Psoas muscle (tissue), 8 donors: ENCODE results near the gene NET1. TPM values are rescaled to one million over a fixed set of nuclear protein-coding genes. Genes with fewer than 3 reads are reported as not detected.

Experiments
- ATAC-seq, 4 donors: fragments of 200-7000 bp; cut with Tn5 transposase; one replicate each; pipeline ENCODE4 v1.9.1; 2020; ENCODE audit warnings: moderate library complexity in 3 of 4, mild to moderate bottlenecking in 2 of 4
- DNase-seq, 2 donors: peaks; one replicate each; pipeline ENCODE4 v3.0.0-alpha.2; 2020
- H3K27ac ChIP-seq: fragments of 200-600 bp; one replicate; pipeline ENCODE4 v1.8.0; 2022
- H3K27me3 ChIP-seq, 3 donors: fragments of 200-600 bp in 1 of 3; one replicate each; pipeline versions ENCODE4 v1.6.1 to v1.8.0; 2013 to 2022; ENCODE audit warnings: low read length in 2 of 3, mild to moderate bottlenecking in 2 of 3, moderate library complexity in 1 of 3; ENCODE audit not compliant: insufficient read depth in 3 of 3
- H3K36me3 ChIP-seq, 2 donors: fragments of 200-600 bp in 1 of 2; one replicate each; pipeline versions ENCODE4 v1.6.1 to v1.8.0; 2013 to 2022; ENCODE audit warnings: low read depth in 1 of 2, mild to moderate bottlenecking in 1 of 2, moderate library complexity in 1 of 2; ENCODE audit not compliant: insufficient read depth in 1 of 2
- H3K4me1 ChIP-seq: fragments of 200-600 bp; one replicate; pipeline ENCODE4 v1.8.0; 2022
- H3K4me3 ChIP-seq: fragments of 200-600 bp; one replicate; pipeline ENCODE4 v1.8.0; 2022; ENCODE audit warnings: mild to moderate bottlenecking
- H3K9me3 ChIP-seq: fragments of 200-600 bp; one replicate; pipeline ENCODE4 v1.8.0; 2022
- CTCF ChIP-seq: fragments of 200-600 bp; IDR thresholded peaks from one replicate; pipeline ENCODE4 v1.8.0; 2022; ENCODE audit warnings: antibody characterized with exemption
- WGBS, 3 donors: extraction: QIAGEN DNeasy Blood & Tissue Kit; methylation state at CpG; one replicate each; pipeline versions ENCODE4 v1.1.6 to v1.1.7; 2013; 5-methylcytosine and 5-hydroxymethylcytosine counted together
- intact Hi-C, 2 donors: fragments of 100-400 bp; cut with DNase I; formaldehyde crosslinking; loops; one replicate each; pipeline versions ENCODE4 v1.11.0 to v1.14.2; 2022
- polyA plus RNA-seq, 3 donors: library from polyadenylated mRNA; stranded (reverse); fragments of 200-250 nt; gene quantifications; one replicate each; pipeline ENCODE4 v1.2.3, GENCODE V29; 2013
- total RNA-seq, 4 donors: library from RNA; stranded (reverse); fragmentation: NEBNext Ultra II Directional in 2 of 4; extraction: Animal tissue kit (Norgen Biotek cat#: 25700) in 2 of 4; gene quantifications; one replicate each; pipeline versions ENCODE4 v1.2.1 to v1.2.4, GENCODE V29; 2021 to 2023
- donor health status: healthy with polysubstance abuse.
- donor health status: DM: no; HTN: no; CAD: no; lungs with moderate emphysema.
- donor health status: Bipolar disorder and iron deficiency.
- donor health status: healthy.
- donor health status: DM: yes; HTN: yes; CAD: no.
- donor health status: DM: no; HTN: no; CAD: no.
- donor health status: DM: no; HTN: no; CAD: no.
- donor health status: DM: yes; HTN: yes; CAD: no.

Gene NET1
- total and polyA plus RNA-seq, 7 donors = 14.3 to 44.0 (median 35.6) TPM

GRCh38 chr10:5413012-5413938 is 918 bp downstream of the NET1 start:
- 9 to 18% (median 13%) methylated on average over 18 to 20 of the region's 20 CpGs for WGBS, 3 donors
- TF ChIP-seq CTCF = no peak

GRCh38 chr10:5416981-5417380 is 4.6 kb downstream of the NET1 start:
- H3K27me3 ChIP-seq = no peaks in the 10 kb centered on the region
- no peaks in the 10 kb centered on the region for H3K36me3 ChIP-seq
- intact Hi-C loops = no loop called here
- H3K4me1 ChIP-seq = peaks cover 26% of the 10 kb centered on the region
- 38 to 53% (median 43%) methylated on average over 11 of the region's 11 CpGs for WGBS, 3 donors
- DNase-seq (peak; percentile 73 to 92), ATAC-seq (peak; percentile 80 to 83 (median 82))
- H3K27ac ChIP-seq = peak overlapping the region; percentile 80
- TF ChIP-seq CTCF = no peak
- peaks cover 8% of the 10 kb centered on the region for H3K9me3 ChIP-seq
- H3K4me3 ChIP-seq = peak overlapping the region; percentile 28

More at GRCh38 chr10:5413012-5413938, 918 bp downstream of the NET1 start:
- peak; percentile 7 to 32 (median 13) for ATAC-seq
- no peak for DNase-seq
- peaks cover 7% of the 10 kb centered on the region for H3K9me3 ChIP-seq
- H3K27ac ChIP-seq = peak overlapping the region; percentile 79
- H3K4me3 ChIP-seq = peak overlapping the region; percentile 66
- intact Hi-C loops = no loop called here
- no peaks in the 10 kb centered on the region for H3K27me3 ChIP-seq
- H3K4me1 ChIP-seq = peaks cover 29% of the 10 kb centered on the region
- H3K36me3 ChIP-seq = no peaks in the 10 kb centered on the region

- Histone ChIP-seq H3K4me3 (no peak overlapping the region), H3K27ac (no peak overlapping the region), H3K27me3 (no peaks in the 10 kb centered on the region), H3K4me1 (peaks cover 24% of the 10 kb centered on the region), H3K9me3 (peaks cover 8% of the 10 kb centered on the region), H3K36me3 (no peaks in the 10 kb centered on the region)
- no peak for ATAC-seq
- DNase-seq = no peak
- TF ChIP-seq CTCF = no peak
- intact Hi-C loops = no loop called here
Observed at GRCh38 chr10:5418584-5418983, 6.2 kb downstream of the NET1 start.

- no peaks in the 10 kb centered on the region for H3K36me3 ChIP-seq
- H3K9me3 ChIP-seq = peaks cover 8% of the 10 kb centered on the region
- H3K27ac ChIP-seq = no peak overlapping the region
- DNase-seq (no peak), ATAC-seq (no peak)
- WGBS, 3 donors = 73 to 95% (median 78%) methylated on average over 3 of the region's 3 CpGs
- intact Hi-C loops = no loop called here
- H3K4me1 ChIP-seq = peaks cover 17% of the 10 kb centered on the region
- no peaks in the 10 kb centered on the region for H3K27me3 ChIP-seq
- no peak for TF ChIP-seq CTCF
- H3K4me3 ChIP-seq = no peak overlapping the region
Observed at GRCh38 chr10:5419466-5420094, 7.2 kb downstream of the NET1 start.
